NCI-H2107 treated with DMSO at 0.1 percent for 48 hours (cell line): ENCODE results near the gene TXLNG.
"Not testable (repeated sequence)": the region's sequence is repeated elsewhere in the genome, so short reads cannot be mapped to it uniquely, and the experiment has no call there.

Experiments used
- DNase-seq: peaks from one replicate; lab custom pipeline; 2025; ENCODE audit not compliant: unreplicated experiment; lab: John Stamatoyannopoulos, UW

TXLNG gene

GRCh38 chrX:16838202-16839066 is 52.2 kb downstream of the TXLNG start:
- no peak for DNase-seq

DNA sequence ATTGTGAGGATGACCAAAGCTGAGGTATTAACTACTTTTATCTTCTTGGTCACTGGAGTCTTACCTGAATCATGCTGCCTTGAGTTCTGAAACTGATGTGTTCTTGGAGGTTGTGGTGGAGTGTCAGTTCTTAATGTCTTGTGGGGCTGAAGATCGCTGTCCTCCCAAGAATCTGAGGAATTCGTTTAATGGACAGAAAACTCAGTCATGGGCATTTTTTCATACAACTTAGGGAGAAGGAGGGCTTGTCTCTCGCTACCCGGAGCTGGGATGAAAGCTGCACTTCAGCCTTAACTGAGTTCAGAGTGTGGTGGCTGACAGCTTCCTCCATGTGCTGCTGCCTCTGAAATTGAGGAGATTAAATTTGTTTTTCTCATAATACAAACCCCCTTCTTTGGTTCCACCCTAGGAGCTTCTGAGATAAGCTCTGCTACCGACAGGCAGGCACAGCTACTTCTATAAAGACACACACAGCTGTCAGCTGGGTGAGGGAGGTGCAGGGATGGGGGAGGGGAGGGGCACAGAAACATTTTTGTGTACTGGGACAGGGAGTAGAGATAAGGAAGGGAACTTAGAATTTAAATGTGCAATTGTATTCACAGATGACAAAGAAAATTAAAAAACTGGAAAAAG is 53.1 kb downstream of the TXLNG start:
- DNase-seq, result no peak

DNA sequence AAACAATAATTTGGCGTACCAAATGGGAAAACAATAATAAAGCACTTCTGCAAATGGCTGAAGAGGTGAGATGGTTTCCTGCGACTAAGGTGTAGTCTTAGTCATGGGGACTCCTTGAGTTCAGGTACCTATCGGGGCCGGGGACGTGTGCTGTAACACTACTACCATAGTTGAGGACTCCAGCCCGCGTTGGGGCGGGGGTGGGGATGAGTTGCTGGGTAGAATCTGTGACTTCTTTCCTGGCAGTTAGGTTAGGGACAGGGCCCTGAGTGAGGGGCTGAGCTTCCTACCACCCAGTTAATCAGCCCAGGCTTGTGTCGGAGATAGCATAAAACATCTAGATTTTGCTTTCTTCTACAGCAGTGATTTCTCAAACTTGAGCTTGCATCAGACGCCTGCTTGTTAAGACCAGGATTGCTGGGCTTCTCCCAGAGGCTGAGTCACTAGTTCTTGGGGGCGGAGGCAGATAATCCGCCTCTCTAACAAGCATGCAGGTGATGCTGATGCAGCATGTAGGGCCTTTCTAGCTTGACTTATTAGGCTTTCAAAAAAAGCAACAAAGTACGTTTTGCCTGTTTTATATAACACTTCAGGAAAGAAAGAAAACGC is 53.7 kb downstream of the TXLNG start:
- no peak for DNase-seq

GRCh38 chrX:16842684-16843083 is 56.4 kb downstream of the TXLNG start:
- no peak for DNase-seq

GRCh38 chrX:16843208-16843909 is 57.1 kb downstream of the TXLNG start:
- DNase-seq, result no peak

- no peak for DNase-seq
These were observed 59.4 kb downstream of the TXLNG start for GRCh38 chrX:16845686-16846085.

GRCh38 chrX:16848541-16848940 is 62.3 kb downstream of the TXLNG start:
- DNase-seq, result no peak

DNA sequence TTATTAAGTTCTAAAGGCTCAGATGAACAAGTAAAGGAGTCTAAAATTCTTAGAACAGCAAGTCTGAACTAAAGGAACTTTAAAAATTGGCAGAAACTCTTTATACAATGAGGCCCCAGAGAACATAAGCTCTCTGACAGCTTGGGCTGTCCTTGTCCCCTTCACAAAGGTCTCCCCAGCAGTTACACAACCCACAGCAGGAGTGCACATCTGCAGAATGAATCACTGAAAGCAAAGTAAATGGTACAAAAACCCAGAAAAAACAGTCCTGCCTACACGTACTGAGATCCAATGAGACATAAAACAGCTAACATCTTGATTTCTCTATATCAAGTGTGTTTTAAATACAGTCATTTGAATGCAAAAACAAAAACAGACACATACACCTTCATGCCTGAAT is 65.2 kb downstream of the TXLNG start:
- no peak for DNase-seq

DNA sequence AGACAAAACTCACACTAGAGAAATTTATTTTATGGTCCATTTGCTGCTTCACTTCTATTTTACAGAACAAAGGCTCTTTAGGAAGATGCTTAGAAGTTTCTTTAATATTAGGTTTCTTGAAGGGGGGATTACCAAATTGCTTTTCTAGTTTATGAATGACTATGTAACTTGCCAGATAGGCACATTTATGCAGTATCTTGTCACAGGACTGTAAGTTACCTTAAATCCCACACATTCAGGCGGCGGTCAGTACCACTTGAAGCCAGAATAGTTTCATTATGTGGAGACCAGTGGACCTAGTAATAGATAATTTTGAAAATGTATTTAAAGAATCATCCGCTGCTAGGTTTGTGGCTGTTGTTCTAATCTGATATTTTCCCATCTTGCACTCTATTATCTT is 65.6 kb downstream of the TXLNG start:
- no peak for DNase-seq

DNA sequence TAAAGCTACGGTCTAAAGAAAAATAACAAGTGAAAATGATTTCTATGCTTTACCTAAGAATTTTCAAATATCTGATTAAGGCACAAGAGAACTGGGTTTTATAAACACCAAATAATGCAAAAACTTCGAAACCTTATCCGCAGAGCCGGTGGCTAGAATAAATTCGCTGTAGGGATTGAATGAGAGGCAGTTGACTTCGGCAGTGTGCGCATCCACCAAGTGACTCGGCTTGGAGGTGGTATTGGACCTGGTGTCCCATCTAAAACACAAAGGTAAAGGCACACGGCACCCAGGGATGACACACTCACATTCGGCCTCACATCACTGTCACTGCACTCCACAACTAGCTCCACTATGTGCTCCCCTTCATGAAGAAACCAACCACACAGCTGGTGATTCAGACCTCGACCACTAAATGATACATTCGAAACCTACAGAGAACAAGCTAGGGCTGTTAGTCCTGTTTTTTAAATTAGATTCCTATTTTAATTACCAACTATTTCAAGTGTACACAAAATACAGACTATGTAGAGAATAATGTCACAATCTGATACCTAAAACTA is 66.4 kb downstream of the TXLNG start:
- DNase-seq, result no peak

GRCh38 chrX:16853537-16853936 is 67.3 kb downstream of the TXLNG start:
- DNase-seq, result no peak

GRCh38 chrX:16855363-16856075 is 69.3 kb downstream of the TXLNG start:
- DNase-seq, result no peak

DNA sequence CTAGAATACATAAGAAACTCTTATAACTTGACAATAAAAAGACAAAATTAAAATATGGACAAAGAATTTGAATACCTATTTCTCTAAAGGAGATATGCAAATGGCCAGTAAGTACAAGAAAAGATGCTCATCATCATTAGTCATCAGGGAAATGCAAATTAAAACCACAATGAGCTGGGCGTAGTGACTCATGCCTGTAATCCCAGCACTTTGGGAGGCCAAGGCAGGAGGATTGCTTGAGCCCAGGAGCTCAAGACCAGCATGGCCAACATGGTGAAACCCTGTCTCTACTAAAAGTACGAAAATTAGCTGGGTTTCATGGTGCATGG is 69.8 kb downstream of the TXLNG start:
- DNase-seq, result not testable (repeated sequence)

GRCh38 chrX:16856744-16857143 is 70.5 kb downstream of the TXLNG start:
- DNase-seq, result no peak

DNA sequence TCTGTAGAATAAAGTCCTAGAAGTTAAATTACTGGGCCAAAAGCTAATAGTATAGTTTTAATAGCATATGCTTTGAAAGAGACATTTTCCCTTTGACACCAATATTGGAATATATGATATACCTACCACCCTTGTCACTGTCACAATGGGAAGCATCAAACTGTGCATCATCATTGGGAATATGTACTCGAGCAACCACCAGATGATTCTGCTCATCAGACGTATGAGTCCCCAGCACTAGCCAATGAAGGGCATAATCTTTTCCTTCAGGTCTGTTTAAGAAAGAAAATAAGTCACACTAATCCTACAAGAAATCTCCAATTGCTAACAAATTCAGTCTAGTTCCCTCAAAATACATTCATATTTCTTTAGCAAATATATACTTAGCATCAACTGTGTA is 76.6 kb downstream of the TXLNG start:
- DNase-seq, result no peak

- no peak for DNase-seq
These were observed 81.7 kb downstream of the TXLNG start for GRCh38 chrX:16867947-16868346.

- no peak for DNase-seq
These were observed 82.7 kb downstream of the TXLNG start for GRCh38 chrX:16868920-16869319.

- peak; percentile 60 for DNase-seq
These were observed 83.3 kb downstream of the TXLNG start for GRCh38 chrX:16869393-16870094.

GRCh38 chrX:16870095-16870861 is 84.0 kb downstream of the TXLNG start, which contains the start of gene RBBP7:
TSS of gene RBBP7 (minus strand) at chrX:16870362. CDS start at chrX:16870053, 309 bp downstream.
- DNase-seq, result peak; percentile 94
